ENCODE results near the gene NEU1. TPM values are rescaled to one million over a fixed set of nuclear protein-coding genes. Genes with fewer than 3 reads are reported as not detected.
"Not testable (repeated sequence)": the region's sequence is repeated elsewhere in the genome, so short reads cannot be mapped to it uniquely, and the experiment has no call there.

NEU1 gene
- total RNA-seq, 4 donors from 2014 or later, result 54.4 to 98.1 (median 65.9) TPM

DNA sequence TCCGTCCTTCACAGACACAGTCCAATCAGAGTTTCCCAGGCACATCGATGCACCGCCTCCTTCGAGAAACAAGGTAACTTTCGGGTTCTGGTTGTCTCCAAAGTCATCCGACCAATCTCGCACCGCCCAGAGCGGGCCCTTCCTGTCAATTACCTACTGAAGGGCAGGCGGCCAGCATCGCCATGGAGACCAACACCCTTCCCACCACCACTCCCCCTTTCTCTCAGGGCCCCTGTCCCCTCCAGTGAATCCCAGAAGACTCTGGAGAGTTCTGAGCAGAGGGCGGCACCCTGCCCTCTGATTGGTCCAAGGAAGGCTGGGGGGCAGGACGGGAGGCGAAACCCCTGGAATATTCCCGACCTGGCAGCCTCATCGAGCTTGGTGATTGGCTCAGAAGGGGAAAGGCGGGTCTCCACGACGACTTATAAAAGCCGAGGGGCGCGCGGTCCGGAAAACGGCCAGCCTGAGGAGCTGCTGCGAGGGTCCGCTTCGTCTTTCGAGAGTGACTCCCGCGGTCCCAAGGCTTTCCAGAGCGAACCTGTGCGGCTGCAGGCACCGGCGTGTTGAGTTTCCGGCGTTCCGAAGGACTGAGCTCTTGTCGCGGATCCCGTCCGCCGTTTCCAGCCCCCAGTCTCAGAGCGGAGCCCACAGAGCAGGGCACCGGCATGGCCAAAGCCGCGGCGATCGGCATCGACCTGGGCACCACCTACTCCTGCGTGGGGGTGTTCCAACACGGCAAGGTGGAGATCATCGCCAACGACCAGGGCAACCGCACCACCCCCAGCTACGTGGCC lies 35.1 kb downstream of the NEU1 start, which contains the start of gene HSPA1B:
HSPA1B (plus strand) TSS at position 453 of the 794 bp plus-strand sequence; CDS start at position 666, 213 bp downstream.
- H3K27ac ChIP-seq, result peak within 1 kb of the TSS; percentile 99 to 100 (median 99)
- intact Hi-C loops (cut with DNase I), result no loop called here
- H3K36me3 ChIP-seq, result no peaks in the 10 kb centered on the region
- peaks cover 50 to 53% of the 10 kb centered on the region in 2 donors for H3K4me1 ChIP-seq
- 0 to 2% methylated on average over 24 to 27 of the region's 56 CpGs for WGBS, 2 donors
- DNase-seq, result peak; percentile 100
- no peaks in the 10 kb centered on the region for H3K27me3 ChIP-seq
- peak within 1 kb of the TSS in 2 of 3 donors; percentile 55 to 70 for H3K4me3 ChIP-seq (replicated peaks in 1 of 3)
- TF ChIP-seq CTCF (IDR thresholded peaks at IDR 0.05), result peak in 1 of 6 experiments; percentile 11
- peak; percentile 100 for TF ChIP-seq POLR2A (IDR thresholded peaks at IDR 0.05)
- H3K9me3 ChIP-seq, result no peaks in the 10 kb centered on the region

DNA sequence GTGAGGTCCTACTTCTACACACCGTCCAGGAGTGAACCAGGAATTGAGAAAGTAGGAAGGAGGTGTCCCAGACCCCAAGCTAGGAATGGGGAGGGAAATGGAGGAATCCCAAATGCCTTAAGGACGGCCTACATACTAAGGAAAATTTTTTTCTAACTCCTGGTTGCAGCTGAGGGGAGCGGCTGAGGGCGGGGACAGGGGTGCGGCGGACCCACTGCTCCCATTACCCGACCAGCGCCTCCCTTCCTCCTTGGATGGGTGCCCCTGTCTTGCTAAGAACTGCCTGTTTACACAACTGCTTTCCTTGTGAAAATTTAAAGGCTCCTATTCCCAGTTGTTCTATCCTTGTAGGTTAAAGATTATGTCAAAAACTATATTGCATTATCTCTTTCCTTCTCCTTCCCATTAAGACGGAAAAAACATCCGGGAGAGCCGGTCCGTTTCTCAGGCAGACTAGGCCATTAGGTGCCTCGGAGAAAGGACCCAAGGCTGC lies 35.8 kb downstream of the NEU1 start:
- 0 to 5% methylated on average over 13 of the region's 13 CpGs for WGBS, 2 donors
- Histone ChIP-seq H3K4me3 (replicated peaks in 1 of 3) (peak overlapping the region in 2 of 3 donors; percentile 7 to 36), H3K36me3 (no peaks in the 10 kb centered on the region), H3K4me1 (peaks cover 50 to 55% of the 10 kb centered on the region in 2 donors), H3K9me3 (no peaks in the 10 kb centered on the region), H3K27me3 (no peaks in the 10 kb centered on the region), H3K27ac (peak overlapping the region; percentile 99 to 100 (median 99))
- peak; percentile 93 to 94 for DNase-seq
- intact Hi-C loops (cut with DNase I), result no loop called here
- TF ChIP-seq POLR2A (IDR thresholded peaks at IDR 0.05) (peak; percentile 72 to 85), CTCF (IDR thresholded peaks at IDR 0.05) (no peak)

- Histone ChIP-seq H3K27me3 (no peaks in the 10 kb centered on the region), H3K4me1 (peaks cover 50 to 51% of the 10 kb centered on the region in 2 donors), H3K36me3 (no peaks in the 10 kb centered on the region), H3K4me3 (replicated peaks in 1 of 3) (no peak overlapping the region), H3K27ac (peak overlapping the region; percentile 99 to 100 (median 99)), H3K9me3 (no peaks in the 10 kb centered on the region)
- TF ChIP-seq POLR2A (IDR thresholded peaks at IDR 0.05) (no peak), CTCF (IDR thresholded peaks at IDR 0.05) (no peak)
- intact Hi-C loops (cut with DNase I), result no loop called here
- no peak for DNase-seq
- 61 to 63% methylated on average over 4 of the region's 4 CpGs for WGBS, 2 donors
Measured at GRCh38 chr6:31825553-31825952, 37.1 kb downstream of the NEU1 start.

- H3K27me3 ChIP-seq; H3K36me3 ChIP-seq; DNase-seq; H3K4me3 ChIP-seq (replicated peaks in 1 of 3); intact Hi-C loops (cut with DNase I); H3K9me3 ChIP-seq: not testable (repeated sequence)
- peaks cover 59 to 69% of the 10 kb centered on the region in 2 donors for H3K4me1 ChIP-seq
- peak overlapping the region; percentile 99 to 100 (median 99) for H3K27ac ChIP-seq
- 86 to 87% methylated on average over 9 of the region's 9 CpGs for WGBS, 2 donors
Measured at GRCh38 chr6:31823592-31824196, 38.9 kb downstream of the NEU1 start.

DNA sequence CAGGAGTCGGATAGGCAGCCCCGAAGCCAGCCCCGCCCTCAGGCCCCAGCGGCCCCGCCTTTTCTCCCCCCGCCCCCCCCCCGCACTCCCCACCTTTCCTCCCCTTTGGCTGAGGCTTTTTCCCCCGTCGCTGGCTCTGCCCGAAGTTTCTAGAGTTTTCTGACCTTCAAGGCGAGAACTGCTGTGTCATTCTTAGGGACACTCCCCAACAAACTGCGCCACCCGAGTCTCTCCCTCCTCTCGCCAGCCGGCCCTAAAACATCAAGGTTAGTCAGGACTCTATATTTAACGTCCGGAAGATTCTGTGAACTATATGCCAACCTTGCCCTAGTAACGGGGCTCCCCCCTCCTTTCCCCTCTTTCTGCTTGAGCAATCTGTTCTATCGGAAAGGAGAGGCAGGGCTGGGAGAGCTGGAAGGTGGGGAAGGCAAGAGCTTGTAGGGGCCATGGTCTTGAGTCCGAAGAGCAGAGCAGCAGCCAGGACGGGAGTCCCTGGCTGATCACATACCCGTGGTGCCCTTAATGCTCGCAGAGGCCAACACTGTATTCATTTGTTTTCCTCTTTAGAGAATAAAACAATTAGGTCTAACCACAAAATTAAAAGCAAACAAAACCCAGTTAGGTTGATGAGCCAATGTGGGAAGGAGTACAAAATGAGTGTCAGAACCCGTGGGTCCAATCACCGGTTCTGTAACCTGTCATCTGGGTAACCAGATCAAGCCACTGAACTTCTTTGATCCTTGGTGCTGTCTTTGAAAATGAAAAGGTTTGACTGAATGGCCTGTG lies 40.4 kb downstream of the NEU1 start:
- Histone ChIP-seq H3K4me1 (peaks cover 59 to 78% of the 10 kb centered on the region in 2 donors), H3K4me3 (replicated peaks in 1 of 3) (peak overlapping the region in 2 of 3 donors; percentile 33 to 36), H3K36me3 (no peaks in the 10 kb centered on the region), H3K27ac (peak overlapping the region; percentile 99 to 100 (median 99)), H3K27me3 (no peaks in the 10 kb centered on the region), H3K9me3 (no peaks in the 10 kb centered on the region)
- TF ChIP-seq POLR2A (IDR thresholded peaks at IDR 0.05), result peak; percentile 47 to 91
- no peak for TF ChIP-seq CTCF (IDR thresholded peaks at IDR 0.05)
- intact Hi-C loops (cut with DNase I), result no loop called here
- peak; percentile 89 to 90 for DNase-seq
- 2% methylated on average over 24 to 25 of the region's 25 CpGs for WGBS, 2 donors

Measured in thyroid gland (tissue), 4 donors.